CD14-positive monocyte (primary cell): ENCODE results near the gene PIP4K2C. TPM values are rescaled to one million over a fixed set of nuclear protein-coding genes. Genes with fewer than 3 reads are reported as not detected.

Source experiments
- DNase-seq, 3 donors: peaks; one replicate each; pipeline ENCODE4 v3.0.0-alpha.2; 2011 to 2022
- H2AFZ ChIP-seq: 2 replicates; pipeline ENCODE4 v1.6.0; 2012; ENCODE audit warnings: mild to moderate bottlenecking, low read depth, low read length, inconsistent platforms; ENCODE audit not compliant: insufficient read depth, poor library complexity, severe bottlenecking
- H3K27ac ChIP-seq, 2 donors: 1 replicate in 1 of 2; 2 replicates in 1 of 2; pipeline ENCODE4 v1.5.1; 2012 to 2013; ENCODE audit warnings: low read length in 2 of 2, control low read depth in 1 of 2, inconsistent platforms in 1 of 2, low read depth in 1 of 2, mild to moderate bottlenecking in 1 of 2
- H3K27me3 ChIP-seq, 2 donors: one replicate each; pipeline versions ENCODE4 v1.6.0 to v1.6.1; 2011 to 2013; ENCODE audit warnings: low read length in 2 of 2; ENCODE audit not compliant: control insufficient read depth in 2 of 2, insufficient read depth in 2 of 2
- H3K36me3 ChIP-seq, 2 donors: replicated peaks in 1 of 2; 1 replicate in 1 of 2; 2 replicates in 1 of 2; pipeline versions ENCODE4 v1.5.1 to v1.6.1; 2012 to 2013; ENCODE audit warnings: low read length in 2 of 2, control low read depth in 1 of 2, inconsistent platforms in 1 of 2, mild to moderate bottlenecking in 1 of 2; ENCODE audit not compliant: insufficient read depth in 2 of 2, control insufficient read depth in 1 of 2
- H3K4me1 ChIP-seq, 2 donors: 1 replicate in 1 of 2; 2 replicates in 1 of 2; pipeline versions ENCODE4 v1.5.1 to v1.6.1; 2012 to 2013; ENCODE audit warnings: low read length in 2 of 2, control low read depth in 1 of 2, inconsistent platforms in 1 of 2, mild to moderate bottlenecking in 1 of 2, moderate library complexity in 1 of 2; ENCODE audit not compliant: insufficient read depth in 2 of 2, control insufficient read depth in 1 of 2
- H3K4me2 ChIP-seq: replicated peaks from 2 replicates; pipeline ENCODE3; 2012; ENCODE audit warnings: low read length, moderate library complexity, mild to moderate bottlenecking; ENCODE audit not compliant: poor library complexity, severe bottlenecking; ENCODE audit errors: extremely low read depth
- H3K4me3 ChIP-seq, 3 experiments: fragments of 200-600 bp in 1 of 3; sonication (generic) in 1 of 3; replicated peaks in 1 of 3; 1 replicate in 2 of 3; 2 replicates in 1 of 3; pipeline ENCODE4 v1.5.1; 2011 to 2013; ENCODE audit warnings: low read length in 3 of 3, mild to moderate bottlenecking in 3 of 3, control low read depth in 2 of 3, low read depth in 2 of 3, inconsistent platforms in 1 of 3, moderate library complexity in 1 of 3
- H3K79me2 ChIP-seq: 2 replicates; pipeline ENCODE4 v1.6.0; 2012; ENCODE audit warnings: mild to moderate bottlenecking, control low read depth, inconsistent platforms, low read length, moderate library complexity; ENCODE audit not compliant: insufficient read depth
- H3K9ac ChIP-seq: 2 replicates; pipeline ENCODE4 v1.6.0; 2017; ENCODE audit warnings: low read length, mild to moderate bottlenecking; ENCODE audit not compliant: insufficient read depth, poor library complexity, severe bottlenecking
- H3K9me3 ChIP-seq, 2 donors: replicated peaks in 1 of 2; 1 replicate in 1 of 2; 2 replicates in 1 of 2; pipeline versions ENCODE4 v1.5.1 to v1.6.1; 2012 to 2013; ENCODE audit warnings: low read length in 2 of 2, control low read depth in 1 of 2; ENCODE audit not compliant: control insufficient read depth in 1 of 2, insufficient read depth in 1 of 2
- H4K20me1 ChIP-seq: 2 replicates; pipeline ENCODE4 v1.6.0; 2012; ENCODE audit warnings: mild to moderate bottlenecking, low read length, control low read depth, moderate library complexity; ENCODE audit not compliant: insufficient read depth
- H3K27ac Mint-ChIP-seq, 7 donors: one replicate each; pipeline ENCODE4 v1.8.0; 2020; ENCODE audit warnings: mild to moderate bottlenecking in 7 of 7, mixed read lengths in 7 of 7, moderate library complexity in 6 of 7, inconsistent platforms in 2 of 7
- H3K27me3 Mint-ChIP-seq, 3 donors: one replicate each; pipeline ENCODE4 v1.8.0; 2021 to 2022; ENCODE audit warnings: low read depth in 3 of 3, mild to moderate bottlenecking in 3 of 3, mixed read lengths in 3 of 3, moderate library complexity in 3 of 3, inconsistent platforms in 1 of 3
- H3K36me3 Mint-ChIP-seq, 2 donors: one replicate each; pipeline ENCODE4 v1.8.0; 2020; ENCODE audit warnings: mixed read lengths in 2 of 2, inconsistent platforms in 1 of 2, mild to moderate bottlenecking in 1 of 2
- H3K4me1 Mint-ChIP-seq: one replicate; pipeline ENCODE4 v1.8.0; 2020; ENCODE audit warnings: mild to moderate bottlenecking, mixed read lengths
- H3K4me3 Mint-ChIP-seq, 2 donors: one replicate each; pipeline ENCODE4 v1.8.0; 2020; ENCODE audit warnings: mild to moderate bottlenecking in 2 of 2, mixed read lengths in 2 of 2, moderate library complexity in 1 of 2
- H3K9me3 Mint-ChIP-seq, 7 donors: one replicate each; pipeline ENCODE4 v1.8.0; 2020 to 2022; ENCODE audit warnings: mixed read lengths in 7 of 7, mild to moderate bottlenecking in 6 of 7, moderate library complexity in 6 of 7, inconsistent platforms in 2 of 7
- WGBS: methylation state at CpG from one replicate; pipeline ENCODE4 v1.1.5; 2013; ENCODE audit warnings: missing lambda C conversion rate; ENCODE audit not compliant: insufficient coverage; 5-methylcytosine and 5-hydroxymethylcytosine counted together
- intact Hi-C, 2 donors: fragments of 100-400 bp; cut with micrococcal nuclease; formaldehyde crosslinking; loops; one replicate each; pipeline versions ENCODE4 v1.15.0 to v1.15.1; 2023
- polyA plus RNA-seq, 3 donors: library from polyadenylated mRNA; depleted of rRNA in 1 of 3; unstranded in 2 of 3; stranded (reverse) in 1 of 3; fragments of 300-500 nt in 2 of 3; fragments of >200 nt in 1 of 3; fragmentation: Illumina TruSeq in 2 of 3; gene quantifications; 1 replicate in 2 of 3; 2 replicates in 1 of 3; pipeline ENCODE4 v1.2.3, GENCODE V29; 2012 to 2021
- TF ChIP-seq, protein P1 (sequence below): fragments of 200-600 bp; IDR thresholded peaks from one replicate; pipeline ENCODE4 v1.8.0; 2022; ENCODE audit warnings: antibody characterized with exemption, mild to moderate bottlenecking

Gene PIP4K2C
- polyA plus RNA-seq, 3 donors: 12.3 to 18.6 (median 16.9) TPM

DNA sequence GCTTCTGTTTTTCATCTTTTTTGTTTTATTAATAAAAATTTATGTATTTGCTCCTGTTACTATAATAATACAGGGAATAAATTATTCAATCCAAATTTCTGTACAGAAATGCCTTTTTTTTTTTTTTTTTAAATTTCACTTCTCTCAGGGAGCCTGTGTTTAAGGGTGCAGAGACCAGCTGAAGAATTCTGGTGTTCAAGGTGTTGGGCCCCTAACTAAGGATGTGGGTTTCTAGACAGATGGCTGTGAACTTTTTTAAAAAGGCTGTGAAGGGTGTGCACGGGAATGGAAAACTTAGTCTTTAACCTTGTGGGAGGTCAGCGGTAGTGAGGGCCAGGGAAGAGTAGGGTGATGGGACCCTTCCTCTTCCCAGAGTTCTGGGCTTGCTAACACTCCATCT is 12.3 kb downstream of the PIP4K2C start:
- Histone ChIP-seq H2AFZ (no peak overlapping the region), H3K9me3 (no peaks in the 10 kb centered on the region), H3K36me3 (peaks cover 37 to 42% of the 10 kb centered on the region in 2 donors), H3K27ac (no peak overlapping the region), H3K4me3 (no peak overlapping the region), H4K20me1 (no peaks in the 10 kb centered on the region), H3K27me3 (peaks cover 10 to 32% of the 10 kb centered on the region in 2 donors), H3K79me2 (no peaks in the 10 kb centered on the region), H3K4me1 (peaks cover 9 to 13% of the 10 kb centered on the region in 2 donors), H3K4me2 (no peak overlapping the region), H3K9ac (no peak overlapping the region)
- peaks cover 46 to 48% of the 10 kb centered on the region in 2 donors for H3K36me3 Mint-ChIP-seq
- DNase-seq: no peak
- H3K4me3 Mint-ChIP-seq: peak overlapping the region in 1 of 2 donors; percentile 2
- no peak overlapping the region for H3K27ac Mint-ChIP-seq
- intact Hi-C loops: no loop called here
- TF ChIP-seq, protein P1, sequence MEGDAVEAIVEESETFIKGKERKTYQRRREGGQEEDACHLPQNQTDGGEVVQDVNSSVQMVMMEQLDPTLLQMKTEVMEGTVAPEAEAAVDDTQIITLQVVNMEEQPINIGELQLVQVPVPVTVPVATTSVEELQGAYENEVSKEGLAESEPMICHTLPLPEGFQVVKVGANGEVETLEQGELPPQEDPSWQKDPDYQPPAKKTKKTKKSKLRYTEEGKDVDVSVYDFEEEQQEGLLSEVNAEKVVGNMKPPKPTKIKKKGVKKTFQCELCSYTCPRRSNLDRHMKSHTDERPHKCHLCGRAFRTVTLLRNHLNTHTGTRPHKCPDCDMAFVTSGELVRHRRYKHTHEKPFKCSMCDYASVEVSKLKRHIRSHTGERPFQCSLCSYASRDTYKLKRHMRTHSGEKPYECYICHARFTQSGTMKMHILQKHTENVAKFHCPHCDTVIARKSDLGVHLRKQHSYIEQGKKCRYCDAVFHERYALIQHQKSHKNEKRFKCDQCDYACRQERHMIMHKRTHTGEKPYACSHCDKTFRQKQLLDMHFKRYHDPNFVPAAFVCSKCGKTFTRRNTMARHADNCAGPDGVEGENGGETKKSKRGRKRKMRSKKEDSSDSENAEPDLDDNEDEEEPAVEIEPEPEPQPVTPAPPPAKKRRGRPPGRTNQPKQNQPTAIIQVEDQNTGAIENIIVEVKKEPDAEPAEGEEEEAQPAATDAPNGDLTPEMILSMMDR: no peak
- 100% methylated on average over 1 of the region's 2 CpGs for WGBS
- H3K27me3 Mint-ChIP-seq: peaks cover 32 to 37% (median 32%) of the 10 kb centered on the region in 3 donors
- H3K9me3 Mint-ChIP-seq: peaks cover 0 to 12% (median 2%) of the 10 kb centered on the region in 7 donors
- peaks cover 18% of the 10 kb centered on the region for H3K4me1 Mint-ChIP-seq

DNA sequence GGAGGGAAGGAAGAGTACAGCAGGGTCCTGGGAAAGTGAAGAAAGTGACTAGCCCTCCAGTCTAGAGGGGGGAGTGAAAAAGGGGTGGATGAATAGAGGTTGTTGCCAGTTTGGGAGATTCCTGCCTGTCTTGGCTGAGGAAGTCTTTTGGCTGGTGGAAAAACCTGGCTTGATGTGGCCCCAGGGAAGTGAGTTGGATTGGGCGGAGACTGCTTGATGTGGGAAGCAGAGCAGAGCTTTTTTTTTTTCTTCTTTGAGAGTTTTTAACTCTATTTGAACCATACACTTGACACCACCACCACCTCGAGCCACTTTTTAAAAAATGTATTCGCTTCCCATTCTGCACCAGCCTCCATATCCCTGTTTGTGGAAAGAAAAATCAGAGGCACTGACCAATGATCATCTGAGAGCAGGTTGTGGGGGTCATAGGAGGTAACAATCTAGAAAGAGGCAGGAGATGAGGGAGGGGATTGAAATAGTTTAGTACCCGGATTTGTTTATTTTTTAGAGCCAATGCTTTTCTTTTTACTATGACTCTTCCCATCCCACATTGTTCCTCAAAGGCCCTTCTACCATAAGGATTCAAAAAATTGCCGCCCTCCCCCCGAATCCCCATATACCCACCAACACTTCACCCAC is 12.9 kb downstream of the PIP4K2C start:
- H3K4me3 ChIP-seq: peak overlapping the region in 2 of 3 experiments; percentile 25 to 71
- Mint-ChIP-seq H3K36me3 (peaks cover 41 to 42% of the 10 kb centered on the region in 2 donors), H3K27ac (no peak overlapping the region), H3K9me3 (peaks cover 0 to 15% (median 2%) of the 10 kb centered on the region in 7 donors), H3K27me3 (peaks cover 36 to 42% (median 36%) of the 10 kb centered on the region in 3 donors), H3K4me3 (peak overlapping the region; percentile 74 to 83), H3K4me1 (peaks cover 18% of the 10 kb centered on the region)
- DNase-seq: no peak
- no peaks in the 10 kb centered on the region for H4K20me1 ChIP-seq
- H3K27ac ChIP-seq: no peak overlapping the region
- peaks cover 9 to 13% of the 10 kb centered on the region in 2 donors for H3K4me1 ChIP-seq
- H3K27me3 ChIP-seq: peaks cover 10 to 38% of the 10 kb centered on the region in 2 donors
- H2AFZ ChIP-seq: peak overlapping the region; percentile 75
- no peaks in the 10 kb centered on the region for H3K9me3 ChIP-seq
- H3K9ac ChIP-seq: peak overlapping the region; percentile 36
- TF ChIP-seq, protein P1: no peak
- intact Hi-C loops: no loop called here
- WGBS: no CpG with 5 or more reads among the region's 6 CpGs
- H3K4me2 ChIP-seq: peak overlapping the region; percentile 77
- peaks cover 32 to 36% of the 10 kb centered on the region in 2 donors for H3K36me3 ChIP-seq
- no peaks in the 10 kb centered on the region for H3K79me2 ChIP-seq
